Measurements from ENCODE around the gene CCDC197.

CCDC197 gene

GRCh38 chr14:94045101-94045500, 48.0 kb downstream of the CCDC197 start:
- DNase-seq = no peak

- no peak for DNase-seq
These were observed 48.7 kb downstream of the CCDC197 start for GRCh38 chr14:94045563-94046345.

GRCh38 chr14:94046696-94047250, 49.7 kb downstream of the CCDC197 start:
- no peak for DNase-seq

- DNase-seq = no peak
These were observed 50.5 kb downstream of the CCDC197 start for GRCh38 chr14:94047581-94047980.

GRCh38 chr14:94048691-94049624, 51.9 kb downstream of the CCDC197 start:
- DNase-seq = no peak

GRCh38 chr14:94049625-94050023, 52.5 kb downstream of the CCDC197 start:
- DNase-seq = no peak

- no peak for DNase-seq
These were observed 53.3 kb downstream of the CCDC197 start for GRCh38 chr14:94050231-94050880.

- DNase-seq = no peak
These were observed 54.0 kb downstream of the CCDC197 start for GRCh38 chr14:94051115-94051514.

GRCh38 chr14:94051779-94052178, 54.7 kb downstream of the CCDC197 start:
- no peak for DNase-seq

- no peak for DNase-seq
These were observed 55.1 kb downstream of the CCDC197 start for GRCh38 chr14:94052199-94052598.

GRCh38 chr14:94052662-94053061, 55.6 kb downstream of the CCDC197 start:
- DNase-seq = no peak

GRCh38 chr14:94054401-94054800, 57.3 kb downstream of the CCDC197 start:
- no peak for DNase-seq

GRCh38 chr14:94054936-94055335, 57.8 kb downstream of the CCDC197 start:
- no peak for DNase-seq

- peak; percentile 49 for DNase-seq
These were observed 59.6 kb downstream of the CCDC197 start for GRCh38 chr14:94056579-94057308.

- no peak for DNase-seq
These were observed 61.1 kb downstream of the CCDC197 start for GRCh38 chr14:94058128-94058673.
